HepG2 (cell line): ENCODE measurements around the gene ITIH2. TPM values are rescaled to one million over a fixed set of nuclear protein-coding genes. Genes with fewer than 3 reads are reported as not detected.
A peak's percentile ranks its signal among the peaks of the same experiment; 100 is the strongest.

ENCODE experiments used
- ARHGAP35 ChIP-seq: sonication (generic); formaldehyde crosslinking; IDR thresholded peaks from 2 replicates; pipeline ENCODE4 v1.9.0; 2022; ENCODE audit warnings: mild to moderate bottlenecking, inconsistent platforms, moderate library complexity, missing genetic modification reagents, borderline replicate concordance
- ATF5 ChIP-seq: sonication (generic); formaldehyde crosslinking; IDR thresholded peaks from 2 replicates; pipeline ENCODE4 v1.4.0; 2020; ENCODE audit warnings: mild to moderate bottlenecking, low read depth, missing genetic modification reagents
- PATZ1 ChIP-seq: sonication (generic); formaldehyde crosslinking; IDR thresholded peaks from 2 replicates; pipeline ENCODE4 v1.4.0; 2020; ENCODE audit warnings: missing genetic modification reagents
- PRDM10 ChIP-seq: sonication (generic); formaldehyde crosslinking; IDR thresholded peaks from 2 replicates; pipeline ENCODE4 v1.4.0; 2020; ENCODE audit warnings: low read depth, missing genetic modification reagents
- RFXAP ChIP-seq: sonication (generic); formaldehyde crosslinking; IDR thresholded peaks from 2 replicates; pipeline ENCODE4 v1.4.0; 2020; ENCODE audit warnings: missing genetic modification reagents, borderline replicate concordance
- SALL1 ChIP-seq: sonication (generic); formaldehyde crosslinking; IDR thresholded peaks from 2 replicates; pipeline ENCODE4 v1.8.0; 2022; ENCODE audit warnings: mild to moderate bottlenecking, missing genetic modification reagents
- SETDB1 ChIP-seq: sonication (generic); formaldehyde crosslinking; IDR thresholded peaks from 2 replicates; pipeline ENCODE4 v1.5.1; 2020; ENCODE audit warnings: missing genetic modification reagents, mild to moderate bottlenecking, borderline replicate concordance
- ZNF720 ChIP-seq: sonication (generic); formaldehyde crosslinking; IDR thresholded peaks from 2 replicates; pipeline ENCODE4 v1.4.0; 2020; ENCODE audit warnings: missing genetic modification reagents
- ZNF83 ChIP-seq: sonication (generic); formaldehyde crosslinking; IDR thresholded peaks from 2 replicates; pipeline ENCODE4 v1.4.0; 2020; ENCODE audit warnings: missing genetic modification reagents, mild to moderate bottlenecking, borderline replicate concordance
- polyA plus RNA-seq, 8 experiments: library from polyadenylated mRNA; depleted of rRNA in 3 of 8; stranded (reverse) in 7 of 8; unstranded in 1 of 8; fragments of >200 nt; fragmentation: Illumina TruSeq in 4 of 8; extraction: Trizol in 4 of 8; gene quantifications; 2 replicates each; pipeline versions ENCODE4 v1.2.1 to v1.2.3, GENCODE V29; 2011 to 2016; ENCODE audit warnings: low read depth in 4 of 8, missing spikeins in 1 of 8, mixed read lengths in 1 of 8; ENCODE audit not compliant: insufficient read depth in 1 of 8
- total RNA-seq, 5 experiments: library from RNA; depleted of rRNA; stranded (reverse); fragments of >200 nt; fragmentation: Illumina TruSeq; extraction: Trizol; gene quantifications; 2 replicates each; pipeline ENCODE4 v1.2.3, GENCODE V29; 2016; ENCODE audit warnings: low read depth in 1 of 5
- TF ChIP-seq, protein P1 (sequence below): sonication (generic); formaldehyde crosslinking; IDR thresholded peaks from 2 replicates; pipeline ENCODE4 v1.5.0; 2020; ENCODE audit warnings: missing genetic modification reagents
- TF ChIP-seq, protein P2 (sequence below): sonication (generic); formaldehyde crosslinking; IDR thresholded peaks from 2 replicates; pipeline ENCODE4 v1.4.0; 2020; ENCODE audit warnings: missing genetic modification reagents

Gene ITIH2
- total and polyA plus RNA-seq, 2 of the 13 experiments (the other 11 are each of a cell fraction or from before 2014, with no cell fraction given), result 1,197 to 1,427 TPM

DNA sequence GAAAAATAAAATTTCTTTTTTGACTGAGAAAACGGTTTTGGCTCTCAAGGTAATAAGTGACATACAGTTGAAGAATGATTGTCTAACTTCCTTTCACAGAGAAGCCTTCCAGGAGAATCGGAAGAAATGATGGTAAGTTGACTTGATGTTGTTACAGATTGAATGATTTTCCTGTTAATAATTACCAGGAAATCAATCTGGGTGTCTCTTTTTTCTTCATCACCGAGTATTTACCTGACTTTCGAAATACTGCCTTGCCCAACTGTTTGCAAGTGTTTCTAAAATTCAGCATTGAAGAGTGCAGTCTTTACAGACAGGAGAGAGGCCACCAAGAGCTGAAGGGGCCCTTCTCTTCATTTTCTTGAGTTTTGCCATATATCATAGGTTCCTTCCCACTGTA is 4.0 kb downstream of the ITIH2 start (continued):
- peak; percentile 69; the same call in 1 of the 2 replicates for TF ChIP-seq PATZ1
- TF ChIP-seq SETDB1 (CRISPR knock-in tag), result no peak
- no peak for TF ChIP-seq ATF5 (CRISPR knock-in tag)
- TF ChIP-seq, protein P1, sequence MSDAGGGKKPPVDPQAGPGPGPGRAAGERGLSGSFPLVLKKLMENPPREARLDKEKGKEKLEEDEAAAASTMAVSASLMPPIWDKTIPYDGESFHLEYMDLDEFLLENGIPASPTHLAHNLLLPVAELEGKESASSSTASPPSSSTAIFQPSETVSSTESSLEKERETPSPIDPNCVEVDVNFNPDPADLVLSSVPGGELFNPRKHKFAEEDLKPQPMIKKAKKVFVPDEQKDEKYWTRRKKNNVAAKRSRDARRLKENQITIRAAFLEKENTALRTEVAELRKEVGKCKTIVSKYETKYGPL (CRISPR knock-in tag), result no peak
- no peak; the same call in 1 of the 2 replicates for TF ChIP-seq SALL1 (CRISPR knock-in tag)
- no peak for TF ChIP-seq ARHGAP35 (CRISPR knock-in tag)
- TF ChIP-seq RFXAP (CRISPR knock-in tag), result no peak
- TF ChIP-seq PRDM10 (CRISPR knock-in tag), result peak; percentile 8; the same call in 1 of the 2 replicates
- TF ChIP-seq ZNF83, result no peak
- TF ChIP-seq ZNF720 (CRISPR knock-in tag), result no peak
- TF ChIP-seq, protein P2, sequence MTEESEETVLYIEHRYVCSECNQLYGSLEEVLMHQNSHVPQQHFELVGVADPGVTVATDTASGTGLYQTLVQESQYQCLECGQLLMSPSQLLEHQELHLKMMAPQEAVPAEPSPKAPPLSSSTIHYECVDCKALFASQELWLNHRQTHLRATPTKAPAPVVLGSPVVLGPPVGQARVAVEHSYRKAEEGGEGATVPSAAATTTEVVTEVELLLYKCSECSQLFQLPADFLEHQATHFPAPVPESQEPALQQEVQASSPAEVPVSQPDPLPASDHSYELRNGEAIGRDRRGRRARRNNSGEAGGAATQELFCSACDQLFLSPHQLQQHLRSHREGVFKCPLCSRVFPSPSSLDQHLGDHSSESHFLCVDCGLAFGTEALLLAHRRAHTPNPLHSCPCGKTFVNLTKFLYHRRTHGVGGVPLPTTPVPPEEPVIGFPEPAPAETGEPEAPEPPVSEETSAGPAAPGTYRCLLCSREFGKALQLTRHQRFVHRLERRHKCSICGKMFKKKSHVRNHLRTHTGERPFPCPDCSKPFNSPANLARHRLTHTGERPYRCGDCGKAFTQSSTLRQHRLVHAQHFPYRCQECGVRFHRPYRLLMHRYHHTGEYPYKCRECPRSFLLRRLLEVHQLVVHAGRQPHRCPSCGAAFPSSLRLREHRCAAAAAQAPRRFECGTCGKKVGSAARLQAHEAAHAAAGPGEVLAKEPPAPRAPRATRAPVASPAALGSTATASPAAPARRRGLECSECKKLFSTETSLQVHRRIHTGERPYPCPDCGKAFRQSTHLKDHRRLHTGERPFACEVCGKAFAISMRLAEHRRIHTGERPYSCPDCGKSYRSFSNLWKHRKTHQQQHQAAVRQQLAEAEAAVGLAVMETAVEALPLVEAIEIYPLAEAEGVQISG (CRISPR knock-in tag), result no peak
